Endometrial microvascular endothelial cells (primary cell): Measurements from ENCODE around the gene KRTAP10-4. TPM values are rescaled to one million over a fixed set of nuclear protein-coding genes. Genes with fewer than 3 reads are reported as not detected.
"Not testable (repeated sequence)": the region's sequence is repeated elsewhere in the genome, so short reads cannot be mapped to it uniquely, and the experiment has no call there.

Experiments
- in situ Hi-C: cut with HindIII; loops from 2 replicates; pipeline ENCODE4 v1.10.0; 2017; ENCODE audit warnings: low sequenced_read_pairs, low pct_unique_long_range_greater_than_20kb; ENCODE audit errors: inconsistent ontology term
- total RNA-seq: library from RNA; depleted of rRNA; stranded (reverse); fragments of >200 nt; gene quantifications from one replicate; pipeline ENCODE4 v1.2.3, GENCODE V29; 2015; ENCODE audit errors: inconsistent ontology term

KRTAP10-4 gene
- total RNA-seq, 1 donor from 2014 or later = not detected

DNA sequence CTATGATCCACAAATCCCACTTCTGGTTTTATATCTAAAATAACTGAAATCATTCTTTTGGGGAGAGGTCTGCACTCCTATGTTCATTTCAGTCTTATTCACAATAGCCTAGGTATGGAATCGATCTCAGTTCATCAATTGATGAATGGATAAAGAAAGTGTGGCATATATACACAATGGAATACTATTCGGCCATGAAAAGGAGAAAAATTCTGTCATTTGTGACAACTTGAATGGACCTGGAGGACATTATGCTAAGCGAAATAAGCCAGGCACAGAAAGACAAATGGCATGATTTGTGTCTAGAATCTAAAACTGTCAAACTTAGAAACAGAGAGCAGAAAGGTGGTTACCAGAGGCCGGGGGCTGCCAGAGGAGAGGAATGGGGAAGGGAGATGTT lies 33.0 kb downstream of the KRTAP10-4 start:
- in situ Hi-C loops = no loop called here

DNA sequence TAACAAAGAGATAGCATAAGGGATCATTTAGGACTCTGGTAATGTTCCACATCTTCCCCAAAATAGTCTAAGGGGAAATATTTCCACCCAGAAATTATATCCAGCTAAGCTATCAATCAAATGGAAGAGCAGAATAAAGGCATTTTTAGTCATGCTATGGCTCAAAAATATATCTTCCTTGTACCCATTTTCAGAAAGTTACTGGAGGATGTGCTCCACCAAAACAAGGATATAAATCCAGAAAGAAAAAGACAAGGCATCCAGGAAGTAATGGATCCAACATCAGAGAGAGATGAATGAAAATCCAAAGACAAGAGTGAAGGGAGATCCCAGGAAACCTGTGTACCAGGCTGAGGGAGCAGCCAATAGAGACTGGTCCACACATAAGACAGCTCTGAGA lies 35.7 kb downstream of the KRTAP10-4 start:
- in situ Hi-C loops = no loop called here

DNA sequence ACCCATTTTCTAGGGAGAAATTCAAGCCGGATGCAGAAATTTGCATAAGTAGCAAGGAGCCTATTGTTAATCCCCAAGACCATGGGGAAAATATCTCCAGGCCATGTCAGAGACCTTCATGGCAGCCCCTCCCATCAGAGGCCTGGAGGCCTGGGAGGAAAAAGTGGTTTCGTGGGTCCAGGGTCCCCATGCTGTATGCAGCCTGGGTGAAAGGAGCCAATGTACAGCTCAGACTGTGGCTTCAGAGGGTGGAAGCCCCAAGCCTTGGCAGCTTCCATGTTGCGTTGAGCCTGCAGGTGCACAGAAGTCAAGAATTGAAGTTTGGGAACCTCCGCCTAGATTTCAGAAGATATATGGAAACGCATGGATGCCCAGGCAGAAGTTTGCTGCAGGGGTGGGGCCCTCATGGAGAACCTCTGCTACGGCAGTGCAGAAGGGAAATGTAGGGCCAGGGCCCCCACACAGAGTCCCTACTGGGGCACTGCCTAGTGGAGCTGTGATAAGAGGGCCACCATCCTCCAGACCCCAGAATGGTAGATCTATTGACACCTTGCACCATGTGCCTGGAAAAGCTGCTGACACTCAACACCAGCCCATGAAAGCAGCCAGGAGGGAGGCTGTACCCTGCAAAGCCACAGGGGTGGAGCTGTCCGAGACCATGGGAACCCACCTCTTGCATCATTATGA lies 36.8 kb downstream of the KRTAP10-4 start:
- in situ Hi-C loops = not testable (repeated sequence)

DNA sequence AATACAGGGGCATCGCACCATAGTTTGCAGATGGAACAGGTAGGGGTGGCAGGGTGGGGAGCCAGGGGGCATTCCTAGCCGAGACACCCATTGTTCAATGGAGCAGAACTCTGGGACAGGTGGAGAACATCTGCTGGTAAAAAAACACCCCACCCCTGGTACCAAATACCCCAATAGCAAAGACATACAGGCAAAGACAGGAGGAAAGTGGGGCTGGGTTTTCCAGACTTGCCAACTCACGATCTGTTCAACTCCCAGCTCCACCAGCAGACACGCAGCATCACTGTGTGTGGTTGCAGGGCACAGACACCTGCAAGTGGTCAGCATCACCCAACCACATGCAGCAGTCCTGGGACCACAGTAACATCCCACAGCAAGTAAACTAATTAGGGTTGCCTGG lies 38.0 kb downstream of the KRTAP10-4 start:
- in situ Hi-C loops = no loop called here

DNA sequence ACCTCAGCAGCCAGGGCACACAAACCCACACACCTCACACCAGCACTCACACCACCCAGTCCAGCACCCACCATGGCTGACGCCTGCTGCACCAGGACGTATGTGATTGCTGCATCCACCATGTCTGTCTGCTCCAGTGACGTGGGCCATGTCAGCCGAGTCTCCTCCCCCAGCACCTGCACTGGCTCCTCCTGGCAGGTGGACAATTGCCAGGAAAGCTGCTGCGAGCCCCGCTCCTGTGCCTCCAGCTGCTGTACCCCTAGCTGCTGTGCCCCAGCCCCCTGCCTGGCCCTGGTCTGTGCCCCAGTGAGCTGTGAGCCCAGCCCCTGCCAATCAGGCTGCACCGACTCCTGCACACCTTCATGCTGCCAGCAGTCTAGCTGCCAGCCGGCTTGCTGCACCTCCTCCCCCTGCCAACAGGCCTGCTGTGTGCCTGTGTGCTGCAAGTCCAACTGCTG lies 38.5 kb downstream of the KRTAP10-4 start, which contains the start of gene KRTAP10-8:
Gene KRTAP10-8, plus strand, starts transcription at position 51 of the 458 bp plus-strand sequence. Its CDS starts 22 bp downstream, at position 73.
- in situ Hi-C loops = no loop called here

DNA sequence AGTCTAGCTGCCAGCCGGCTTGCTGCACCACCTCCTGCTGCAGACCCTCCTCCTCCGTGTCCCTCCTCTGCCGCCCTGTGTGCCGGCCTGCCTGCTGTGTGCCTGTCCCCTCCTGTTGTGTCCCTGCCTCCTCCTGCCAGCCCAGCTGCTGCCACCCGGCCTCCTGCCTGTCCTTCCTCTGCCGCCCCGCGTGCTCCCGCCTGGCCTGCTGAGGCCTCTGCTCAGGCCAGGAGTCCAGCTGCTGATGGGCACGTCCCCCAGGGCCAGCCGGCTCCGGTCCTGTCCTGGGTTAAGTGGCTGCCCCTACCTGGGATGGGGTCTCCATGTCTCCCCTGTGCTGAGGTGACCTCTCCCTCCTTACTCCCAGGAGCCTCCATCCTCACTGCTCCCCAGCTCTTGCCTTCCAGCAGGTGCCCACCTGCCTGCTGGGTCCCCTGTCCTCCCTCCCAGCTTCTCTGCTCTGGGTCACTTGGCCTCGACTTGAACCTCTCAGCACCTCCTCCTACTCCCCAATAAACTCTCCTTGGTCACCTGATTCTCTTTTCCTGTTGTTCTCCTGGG lies 39.2 kb downstream of the KRTAP10-4 start:
- in situ Hi-C loops = no loop called here

DNA sequence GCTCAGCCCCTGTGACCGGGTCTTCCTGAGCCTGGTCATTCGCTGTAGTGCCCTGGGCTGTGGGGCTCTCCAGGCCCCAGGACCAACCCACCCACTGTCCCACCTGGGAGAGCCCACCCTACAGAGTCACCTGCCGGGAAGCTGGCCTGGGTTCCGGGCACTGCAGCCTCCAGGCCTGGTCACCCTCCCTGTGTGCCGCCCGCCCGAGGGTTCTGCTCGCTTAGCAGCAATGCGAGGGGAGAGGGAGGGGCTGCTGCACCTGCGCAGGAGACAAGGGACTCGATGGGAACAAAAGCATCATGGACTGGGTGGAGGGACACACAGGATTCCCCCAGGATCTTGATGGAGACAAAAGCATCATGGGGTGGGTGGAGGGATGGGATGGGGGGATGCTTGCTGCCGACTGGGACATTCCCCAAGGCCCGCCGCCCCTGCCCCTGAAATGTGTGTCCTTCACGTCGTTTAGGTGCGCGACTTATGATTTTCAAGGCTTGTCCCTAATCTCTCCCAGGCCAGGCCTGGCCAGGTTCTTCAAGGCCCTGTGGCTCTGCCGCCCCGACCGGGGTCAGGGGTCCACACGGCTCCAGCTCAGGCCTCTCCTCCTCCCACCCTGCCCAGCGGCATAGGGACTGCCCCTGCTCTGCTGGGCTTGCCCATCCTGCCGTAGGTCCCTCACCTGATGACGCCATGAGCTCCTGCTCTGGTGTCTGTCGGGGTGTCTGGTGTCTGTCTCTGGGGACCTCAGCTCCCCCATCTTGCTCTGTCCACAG lies 40.0 kb downstream of the KRTAP10-4 start:
- in situ Hi-C loops = no loop called here

DNA sequence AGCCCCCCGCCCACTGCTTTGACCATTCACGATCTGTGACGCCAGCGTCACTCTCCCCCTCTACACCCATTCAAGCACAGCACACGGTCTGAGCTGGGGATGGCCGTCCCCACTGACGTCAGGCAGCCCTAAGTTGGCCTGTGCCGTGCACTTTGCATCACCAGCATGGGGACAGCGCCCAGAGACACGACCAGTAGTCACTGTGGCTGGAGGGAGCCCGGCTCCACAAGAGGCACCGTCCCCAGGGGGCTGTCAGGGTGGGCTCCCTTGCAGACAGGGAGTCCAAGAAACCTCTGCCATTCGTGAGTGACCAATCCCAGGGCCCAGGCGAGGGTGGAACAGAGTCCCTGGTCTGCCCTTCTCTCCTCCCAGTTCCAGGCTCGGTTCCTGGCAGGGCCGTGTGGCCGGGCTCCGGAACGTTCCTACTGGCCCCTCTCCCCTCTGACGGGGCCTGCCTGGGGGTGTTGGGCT lies 40.7 kb downstream of the KRTAP10-4 start:
- in situ Hi-C loops = no loop called here

DNA sequence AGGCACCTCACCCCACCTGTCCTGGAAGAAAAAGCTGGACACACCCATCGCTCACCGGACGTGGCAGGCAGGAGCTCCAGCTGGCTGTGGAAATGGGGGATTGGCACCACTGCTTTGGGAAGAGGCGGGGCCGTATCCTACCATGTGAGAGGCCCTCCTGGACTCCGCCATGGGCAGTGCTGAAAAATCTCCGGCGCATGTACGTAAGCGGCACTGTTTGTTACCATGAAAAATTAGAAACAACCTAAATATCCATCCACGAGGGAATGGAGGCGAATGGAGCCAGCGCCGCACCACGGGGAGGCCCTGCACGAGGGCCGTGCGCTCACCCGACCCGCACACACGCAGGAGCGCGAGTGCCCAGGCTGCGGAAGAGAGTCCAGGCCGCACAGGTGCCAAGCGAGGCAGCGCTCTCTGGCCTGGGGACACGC lies 41.4 kb downstream of the KRTAP10-4 start:
- in situ Hi-C loops = no loop called here

DNA sequence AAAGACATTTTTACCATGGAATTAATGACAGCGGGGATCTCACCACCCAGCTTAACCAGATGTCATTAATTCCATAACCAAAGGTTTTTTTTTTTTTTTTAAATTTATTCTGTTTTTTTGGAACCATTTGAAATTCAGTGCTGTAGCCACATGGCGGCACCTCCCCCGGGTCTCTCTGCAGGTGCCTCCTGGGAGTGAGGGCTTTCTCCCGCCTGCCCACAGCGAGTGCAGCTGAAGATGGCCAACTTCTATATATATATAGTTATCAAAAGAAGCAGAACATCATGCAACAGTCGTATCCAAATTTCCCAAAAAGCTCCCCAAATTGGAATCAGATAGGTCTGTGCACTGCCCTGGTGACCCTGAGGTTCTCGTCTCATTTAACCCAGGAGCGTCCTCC lies 41.9 kb downstream of the KRTAP10-4 start:
- in situ Hi-C loops = no loop called here

DNA sequence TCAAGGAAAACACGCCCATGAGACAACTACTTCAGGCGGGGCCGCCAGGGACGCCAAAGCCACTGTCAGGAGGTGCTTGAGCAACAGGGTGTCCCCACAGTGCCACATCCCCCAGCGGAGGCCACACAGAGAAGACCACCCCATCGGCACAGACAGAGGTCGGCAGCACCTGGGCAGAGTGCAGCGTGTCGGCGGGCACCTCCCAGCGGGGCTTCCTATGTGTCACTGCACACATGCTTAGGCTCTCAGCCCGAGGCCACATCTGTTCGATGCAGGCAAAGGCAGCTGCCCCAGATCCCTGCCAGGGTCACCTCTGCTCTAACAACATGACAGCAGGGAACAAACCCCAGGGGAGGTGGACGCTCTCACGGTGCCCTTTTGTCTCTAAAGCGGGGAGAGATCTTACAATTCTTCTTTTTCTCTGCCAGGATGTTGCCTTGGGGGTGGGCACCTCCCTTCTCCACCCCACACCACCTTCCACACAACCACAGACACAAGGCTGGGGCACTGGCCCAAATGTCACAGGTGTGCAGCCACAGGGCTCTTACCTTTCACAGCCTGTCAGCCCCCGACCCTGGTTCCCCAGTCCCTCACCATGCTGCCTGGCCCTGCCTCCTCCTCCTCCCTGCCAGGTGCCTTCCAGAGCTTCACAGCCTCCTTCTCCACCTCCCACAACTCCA lies 42.5 kb downstream of the KRTAP10-4 start:
- in situ Hi-C loops = no loop called here

DNA sequence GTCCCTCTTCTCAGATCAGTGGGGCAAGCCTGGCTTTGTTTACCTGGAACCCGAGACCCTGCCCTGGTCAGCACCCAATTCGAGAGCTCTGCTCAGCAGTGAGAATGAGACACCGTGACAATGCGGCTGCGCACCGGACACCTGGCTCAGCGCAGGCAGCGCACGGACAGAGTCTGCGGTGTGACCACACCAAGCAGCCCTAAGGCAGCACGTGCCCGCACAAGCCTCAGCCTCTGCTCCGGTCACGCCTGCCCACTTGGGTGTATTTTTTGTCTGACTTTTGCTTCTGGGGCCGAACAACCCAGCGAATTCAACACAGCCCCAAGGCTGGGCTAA lies 43.0 kb downstream of the KRTAP10-4 start:
- in situ Hi-C loops = no loop called here

DNA sequence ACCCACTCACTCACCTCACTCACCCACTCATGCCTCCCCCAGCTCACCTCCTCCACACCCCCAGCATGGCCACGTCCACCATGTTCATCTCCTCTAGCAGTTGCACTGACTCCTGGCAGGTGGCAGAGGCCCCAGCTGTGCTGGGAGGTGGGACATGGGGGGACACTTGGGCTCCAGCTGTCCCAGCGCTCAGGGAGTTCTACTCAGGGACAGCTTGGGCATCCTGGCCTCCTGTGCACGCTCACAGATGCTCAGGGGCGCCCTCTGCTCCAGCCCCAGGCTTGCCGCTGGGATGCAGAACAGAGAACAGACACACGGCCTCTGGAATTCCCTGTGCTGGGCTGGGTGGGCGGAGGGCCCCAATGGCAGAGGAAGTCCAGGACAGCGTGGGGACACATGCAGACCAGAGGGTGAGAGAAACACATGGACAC lies 43.6 kb downstream of the KRTAP10-4 start:
- in situ Hi-C loops = no loop called here

DNA sequence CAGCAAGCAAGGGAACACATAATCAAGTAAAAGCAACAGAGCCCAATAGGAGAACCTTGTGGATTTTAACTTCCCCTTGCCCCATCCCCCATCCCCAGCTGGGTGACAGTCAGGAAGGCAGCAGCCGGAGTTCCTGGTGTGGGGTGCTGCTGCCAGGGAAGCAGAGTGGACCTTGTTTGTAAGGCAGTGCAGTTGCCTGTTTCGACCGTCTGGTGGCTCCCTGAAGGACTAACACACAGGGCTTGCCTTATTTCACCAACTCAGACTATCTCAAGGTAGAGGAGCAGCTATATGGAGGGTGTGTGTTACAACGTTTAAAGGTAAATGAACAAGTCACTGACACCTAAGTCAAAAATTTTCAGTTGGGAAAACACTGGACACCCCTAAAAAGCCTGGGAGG lies 45.0 kb downstream of the KRTAP10-4 start:
- in situ Hi-C loops = no loop called here

DNA sequence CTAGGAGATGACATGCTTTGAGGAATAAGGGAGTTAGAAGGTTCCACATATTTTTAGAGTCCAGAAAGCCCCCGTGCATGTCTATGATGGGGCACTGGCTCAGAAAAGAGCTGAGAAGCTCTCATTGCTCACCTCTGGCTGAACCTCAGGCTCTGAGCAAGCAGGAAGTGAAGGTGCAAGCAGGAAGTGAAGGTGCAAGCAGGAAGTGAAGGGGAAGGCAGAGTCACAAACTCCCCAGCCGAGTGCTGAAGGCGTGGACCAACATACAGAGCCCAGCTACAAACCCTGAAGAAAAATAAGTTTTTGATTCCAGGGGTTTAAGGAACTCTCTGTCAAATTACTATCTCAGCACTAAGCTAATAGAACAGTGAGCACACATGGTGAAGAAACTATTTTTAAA lies 45.4 kb downstream of the KRTAP10-4 start:
- in situ Hi-C loops = no loop called here

DNA sequence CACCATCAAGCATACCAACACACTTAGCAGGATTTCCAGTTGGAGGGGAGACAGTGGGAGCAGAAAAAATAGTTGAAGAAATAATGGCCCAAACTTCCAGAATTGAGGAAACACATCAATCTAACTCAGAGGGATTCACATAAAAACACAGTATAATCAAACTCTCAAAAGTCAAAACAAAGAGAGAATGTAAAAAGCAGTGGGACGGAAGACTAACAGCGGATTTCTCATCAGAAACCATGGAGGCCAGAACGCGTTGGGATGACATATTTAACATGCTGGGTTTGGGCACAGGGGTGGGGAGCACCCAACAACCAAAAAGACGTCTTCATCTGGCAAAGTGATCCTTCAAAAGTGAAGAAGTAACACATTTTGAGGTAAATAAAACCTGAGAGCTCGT lies 46.4 kb downstream of the KRTAP10-4 start:
- in situ Hi-C loops = no loop called here

DNA sequence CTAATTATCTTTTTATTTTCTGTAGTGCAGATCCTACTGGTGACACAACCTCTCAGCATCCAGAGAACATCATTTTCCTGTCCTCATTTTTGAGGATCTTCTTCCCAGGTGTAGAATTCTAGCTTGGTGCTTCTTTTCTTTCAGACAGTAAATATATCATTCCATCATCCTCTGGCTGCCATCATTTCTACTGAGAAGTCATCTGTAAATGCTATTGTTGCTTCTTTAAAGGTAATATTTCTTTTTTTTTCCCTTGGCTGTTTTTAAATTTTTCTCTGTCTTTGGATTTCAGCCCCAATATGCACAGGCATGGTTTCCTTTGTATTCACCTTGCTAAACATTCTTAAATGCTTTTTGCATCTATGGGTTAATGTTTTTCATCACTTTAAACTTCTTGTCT lies 50.0 kb downstream of the KRTAP10-4 start:
- in situ Hi-C loops = no loop called here
